C4-2B (cell line): ENCODE data around the gene SLC39A7.

ENCODE experiments used
- H3K27ac ChIP-seq: fragments of 450-650 bp; 2 replicates; pipeline ENCODE4 v1.5.1; 2017
- CTCF ChIP-seq: fragments of 450-650 bp; conservative IDR thresholded peaks from 2 replicates; pipeline ENCODE4 v1.5.1; 2017; ENCODE audit warnings: mild to moderate bottlenecking
- ZFX ChIP-seq: fragments of 450-650 bp; IDR thresholded peaks from 2 replicates; pipeline ENCODE4 v1.6.1; 2017

SLC39A7 gene

DNA sequence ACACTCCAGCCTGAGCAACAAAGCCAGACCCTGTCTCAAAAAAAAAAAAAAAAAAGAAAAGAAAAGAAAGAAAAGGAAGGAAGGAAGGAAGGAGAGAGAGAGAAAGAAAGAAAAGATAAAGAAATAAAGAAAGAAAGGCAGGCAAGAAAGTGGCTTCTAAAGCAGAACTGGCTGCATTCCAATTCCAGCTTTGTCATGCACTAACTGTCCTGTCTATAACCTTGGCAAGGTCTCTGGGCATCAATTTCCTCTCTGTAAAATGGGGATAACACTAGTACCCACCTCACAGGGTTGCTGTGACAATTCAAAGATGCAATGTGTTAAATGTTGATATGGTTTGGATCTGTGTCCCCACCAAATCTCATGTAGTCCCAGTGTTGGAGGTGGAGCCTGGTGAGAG lies 35.7 kb downstream of the SLC39A7 start:
- TF ChIP-seq ZFX (no peak), CTCF (no peak)
- H3K27ac ChIP-seq, result no peak overlapping the region

- no peak for TF ChIP-seq ZFX
- no peak for TF ChIP-seq CTCF
- H3K27ac ChIP-seq, result no peak overlapping the region
Measured at GRCh38 chr6:33236852-33237251, 36.2 kb downstream of the SLC39A7 start.

GRCh38 chr6:33237741-33238140 lies 37.1 kb downstream of the SLC39A7 start:
- TF ChIP-seq CTCF, result no peak
- TF ChIP-seq ZFX, result no peak
- H3K27ac ChIP-seq, result no peak overlapping the region

GRCh38 chr6:33241968-33242367 lies 41.3 kb downstream of the SLC39A7 start:
- no peak for TF ChIP-seq CTCF
- no peak for TF ChIP-seq ZFX
- H3K27ac ChIP-seq, result no peak overlapping the region

GRCh38 chr6:33243476-33243875 lies 42.8 kb downstream of the SLC39A7 start:
- no peak overlapping the region for H3K27ac ChIP-seq
- TF ChIP-seq ZFX (no peak), CTCF (no peak)

- TF ChIP-seq ZFX, result no peak
- TF ChIP-seq CTCF, result peak; percentile 93
- H3K27ac ChIP-seq, result peak overlapping the region; percentile 95
Measured at GRCh38 chr6:33247977-33248642, 47.4 kb downstream of the SLC39A7 start.

DNA sequence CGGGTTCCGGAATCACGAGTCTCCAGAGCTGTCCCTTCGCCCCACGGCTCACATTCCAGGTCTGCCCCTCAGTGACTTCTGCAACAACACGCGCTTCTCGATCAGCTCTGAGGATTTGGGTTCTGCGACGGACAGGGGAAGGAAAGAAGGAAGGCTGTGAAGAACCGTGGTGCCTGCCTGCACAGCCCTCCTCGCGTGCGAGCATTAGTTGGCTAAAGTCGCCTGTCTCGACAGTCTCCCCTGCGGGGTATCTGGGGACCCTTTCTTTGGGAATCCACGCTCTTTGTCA lies 47.9 kb downstream of the SLC39A7 start:
- TF ChIP-seq CTCF (peak; percentile 74), ZFX (no peak)
- peak overlapping the region; percentile 95 for H3K27ac ChIP-seq
